ENCODE results near the gene ACR. TPM values are rescaled to one million over a fixed set of nuclear protein-coding genes. Genes with fewer than 3 reads are reported as not detected.

Gene ACR
- total RNA-seq, 1 donor from 2014 or later: 2.8 TPM

DNA sequence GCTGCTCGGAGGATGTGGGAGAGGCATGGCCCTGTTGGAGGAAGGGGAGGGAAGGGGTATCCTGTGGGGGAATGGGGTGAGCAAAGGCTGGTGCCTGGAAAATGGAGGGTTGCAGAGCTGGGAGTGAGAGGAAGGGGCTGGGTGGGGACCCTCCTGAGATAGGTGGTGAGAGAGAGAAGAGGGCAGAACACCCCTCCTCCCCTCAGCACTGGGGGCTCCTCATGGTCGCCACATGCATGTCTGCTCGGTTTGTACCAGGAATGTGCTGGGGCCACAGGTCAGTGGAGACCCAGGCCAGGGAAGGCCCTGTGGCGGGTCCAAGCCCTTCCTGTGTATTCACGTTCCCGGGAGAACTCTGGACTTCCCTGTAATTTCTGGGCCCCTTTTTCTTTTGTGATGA is 27.8 kb upstream of the ACR start:
- TF ChIP-seq, protein P1, sequence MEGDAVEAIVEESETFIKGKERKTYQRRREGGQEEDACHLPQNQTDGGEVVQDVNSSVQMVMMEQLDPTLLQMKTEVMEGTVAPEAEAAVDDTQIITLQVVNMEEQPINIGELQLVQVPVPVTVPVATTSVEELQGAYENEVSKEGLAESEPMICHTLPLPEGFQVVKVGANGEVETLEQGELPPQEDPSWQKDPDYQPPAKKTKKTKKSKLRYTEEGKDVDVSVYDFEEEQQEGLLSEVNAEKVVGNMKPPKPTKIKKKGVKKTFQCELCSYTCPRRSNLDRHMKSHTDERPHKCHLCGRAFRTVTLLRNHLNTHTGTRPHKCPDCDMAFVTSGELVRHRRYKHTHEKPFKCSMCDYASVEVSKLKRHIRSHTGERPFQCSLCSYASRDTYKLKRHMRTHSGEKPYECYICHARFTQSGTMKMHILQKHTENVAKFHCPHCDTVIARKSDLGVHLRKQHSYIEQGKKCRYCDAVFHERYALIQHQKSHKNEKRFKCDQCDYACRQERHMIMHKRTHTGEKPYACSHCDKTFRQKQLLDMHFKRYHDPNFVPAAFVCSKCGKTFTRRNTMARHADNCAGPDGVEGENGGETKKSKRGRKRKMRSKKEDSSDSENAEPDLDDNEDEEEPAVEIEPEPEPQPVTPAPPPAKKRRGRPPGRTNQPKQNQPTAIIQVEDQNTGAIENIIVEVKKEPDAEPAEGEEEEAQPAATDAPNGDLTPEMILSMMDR (IDR thresholded peaks at IDR 0.05; ENCODE audit: unreplicated experiment): no peak
- Mint-ChIP-seq H3K27ac (ENCODE audit: unreplicated experiment) (peak overlapping the region; percentile 90), H3K27me3 (ENCODE audit: unreplicated experiment) (peaks cover 55% of the 10 kb centered on the region), H3K36me3 (ENCODE audit: low read depth, unreplicated experiment) (peaks cover 60% of the 10 kb centered on the region), H3K9me3 (ENCODE audit: unreplicated experiment) (no peaks in the 10 kb centered on the region), H3K4me3 (ENCODE audit: unreplicated experiment) (no peak overlapping the region), H3K4me1 (ENCODE audit: unreplicated experiment) (peaks cover 18% of the 10 kb centered on the region)
- DNase-seq (ENCODE audit: low spot score): no peak

DNA sequence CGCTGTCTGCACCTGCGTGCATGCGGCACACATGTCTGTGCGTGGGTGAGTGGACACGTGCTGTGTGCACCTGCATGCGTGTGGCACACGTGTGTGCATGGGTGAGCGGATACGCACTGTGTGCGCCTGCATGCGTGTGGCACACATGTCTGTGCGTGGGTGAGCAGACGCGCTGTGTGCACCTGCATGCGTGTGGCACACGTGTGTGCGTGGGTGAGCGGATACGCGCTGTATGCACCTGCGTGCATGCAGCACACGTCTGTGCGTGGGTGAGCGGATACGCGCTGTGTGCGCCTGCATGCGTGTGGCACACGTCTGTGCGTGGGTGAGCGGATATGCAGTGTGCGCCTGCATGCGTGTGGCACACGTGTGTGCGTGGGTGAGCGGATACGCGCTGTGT is 27.1 kb upstream of the ACR start:
- Mint-ChIP-seq H3K36me3 (ENCODE audit: low read depth, unreplicated experiment) (peaks cover 59% of the 10 kb centered on the region), H3K27ac (ENCODE audit: unreplicated experiment) (peak overlapping the region; percentile 90), H3K4me3 (ENCODE audit: unreplicated experiment) (peak overlapping the region; percentile 87)

DNA sequence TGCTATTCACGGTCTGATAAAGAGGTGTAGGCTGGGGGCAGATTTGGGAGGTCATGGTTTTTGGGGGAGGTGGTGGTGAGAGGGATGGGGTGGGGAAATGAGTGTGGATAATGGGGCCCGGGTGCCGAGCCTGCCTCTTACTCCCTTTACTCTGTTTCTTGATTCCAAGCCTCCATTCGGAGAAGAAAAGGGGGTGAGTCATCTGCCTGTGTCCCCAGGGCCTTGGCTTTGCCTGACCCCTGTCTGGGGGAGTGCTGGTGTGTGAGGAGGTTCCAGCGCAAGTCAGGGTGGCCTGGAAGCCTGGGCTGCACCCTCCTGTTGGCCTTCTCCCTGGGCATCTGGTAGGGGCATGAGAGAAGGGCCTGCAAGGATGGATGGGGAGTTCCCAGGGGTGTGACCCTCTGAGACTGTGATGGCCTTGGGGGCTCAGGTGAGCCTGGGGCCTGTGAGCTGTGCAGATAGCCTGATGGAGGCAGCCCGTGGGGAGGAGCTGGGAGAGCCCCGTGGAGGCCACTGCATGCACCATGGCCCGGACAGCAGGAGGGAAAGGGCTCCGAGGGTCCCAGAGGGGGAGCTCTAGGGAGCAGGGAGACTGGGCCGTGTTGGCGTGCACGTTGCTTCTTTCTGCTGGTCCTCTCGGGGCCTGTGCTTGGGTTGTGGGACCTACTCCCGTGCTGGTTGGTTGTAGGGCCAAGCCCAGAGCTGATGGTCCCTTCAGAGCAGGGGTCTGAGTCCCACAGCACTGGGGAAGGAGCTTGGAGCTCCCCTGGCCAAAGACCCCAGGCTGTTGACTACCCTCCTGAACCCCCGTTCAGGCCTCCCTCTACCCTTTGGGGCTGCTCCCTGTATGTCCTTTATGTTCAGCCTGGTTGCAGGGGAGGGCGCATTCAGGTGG is 26.3 kb upstream of the ACR start:
- no peak overlapping the region for H3K27ac Mint-ChIP-seq (ENCODE audit: unreplicated experiment)

More for the DNA sequence above, 27.1 kb upstream of the ACR start:
- H3K4me1 Mint-ChIP-seq (ENCODE audit: unreplicated experiment): peaks cover 18% of the 10 kb centered on the region
- no peaks in the 10 kb centered on the region for H3K9me3 Mint-ChIP-seq (ENCODE audit: unreplicated experiment)
- TF ChIP-seq, protein P1 (IDR thresholded peaks at IDR 0.05; ENCODE audit: unreplicated experiment): no peak
- peaks cover 56% of the 10 kb centered on the region for H3K27me3 Mint-ChIP-seq (ENCODE audit: unreplicated experiment)
- no peak for DNase-seq (ENCODE audit: low spot score)

DNA sequence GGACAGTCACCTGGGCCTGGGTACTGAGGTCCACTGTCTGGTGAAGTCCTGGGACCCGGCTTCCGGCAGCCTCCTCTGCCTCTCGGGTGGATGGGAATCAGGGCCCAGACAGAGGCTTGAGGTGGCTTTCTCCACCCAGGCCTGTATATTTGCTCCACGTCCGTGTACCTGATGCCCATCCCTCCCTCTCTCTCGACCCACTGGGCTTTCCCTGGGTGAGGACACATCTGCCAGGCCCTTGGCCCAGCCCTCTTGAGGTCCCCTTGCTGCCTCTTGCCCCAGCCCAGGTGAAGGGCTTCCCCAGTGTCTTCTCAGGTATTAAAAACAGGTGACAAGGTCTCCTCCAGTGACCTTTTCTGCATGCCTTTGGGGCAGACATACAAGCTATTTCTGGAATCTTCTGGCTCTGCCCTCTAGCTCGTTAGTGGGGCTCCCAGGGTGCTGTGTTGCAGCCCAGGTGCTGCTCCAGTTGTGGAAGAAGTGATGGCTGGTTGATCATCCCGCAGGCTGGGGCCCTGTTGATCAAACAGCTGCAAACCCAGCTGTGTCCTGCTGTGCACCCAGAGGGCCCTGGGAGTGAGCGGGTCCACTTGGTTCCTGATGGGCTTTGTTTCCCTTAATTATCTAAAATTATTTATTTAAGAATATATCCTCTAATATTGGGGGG is 25.5 kb upstream of the ACR start:
- Mint-ChIP-seq H3K27ac (ENCODE audit: unreplicated experiment) (no peak overlapping the region), H3K27me3 (ENCODE audit: unreplicated experiment) (peaks cover 60% of the 10 kb centered on the region), H3K36me3 (ENCODE audit: low read depth, unreplicated experiment) (peaks cover 64% of the 10 kb centered on the region), H3K4me1 (ENCODE audit: unreplicated experiment) (peaks cover 31% of the 10 kb centered on the region), H3K9me3 (ENCODE audit: unreplicated experiment) (no peaks in the 10 kb centered on the region), H3K4me3 (ENCODE audit: unreplicated experiment) (no peak overlapping the region)
- TF ChIP-seq, protein P1 (IDR thresholded peaks at IDR 0.05; ENCODE audit: unreplicated experiment): no peak
- DNase-seq (ENCODE audit: low spot score): no peak

More for the DNA sequence above, 26.3 kb upstream of the ACR start:
- peaks cover 56% of the 10 kb centered on the region for H3K27me3 Mint-ChIP-seq (ENCODE audit: unreplicated experiment)
- H3K9me3 Mint-ChIP-seq (ENCODE audit: unreplicated experiment): no peaks in the 10 kb centered on the region
- H3K4me3 Mint-ChIP-seq (ENCODE audit: unreplicated experiment): peak overlapping the region; percentile 87
- H3K36me3 Mint-ChIP-seq (ENCODE audit: low read depth, unreplicated experiment): peaks cover 60% of the 10 kb centered on the region
- TF ChIP-seq, protein P1 (IDR thresholded peaks at IDR 0.05; ENCODE audit: unreplicated experiment): no peak
- no peak for DNase-seq (ENCODE audit: low spot score)
- H3K4me1 Mint-ChIP-seq (ENCODE audit: unreplicated experiment): peaks cover 24% of the 10 kb centered on the region

DNA sequence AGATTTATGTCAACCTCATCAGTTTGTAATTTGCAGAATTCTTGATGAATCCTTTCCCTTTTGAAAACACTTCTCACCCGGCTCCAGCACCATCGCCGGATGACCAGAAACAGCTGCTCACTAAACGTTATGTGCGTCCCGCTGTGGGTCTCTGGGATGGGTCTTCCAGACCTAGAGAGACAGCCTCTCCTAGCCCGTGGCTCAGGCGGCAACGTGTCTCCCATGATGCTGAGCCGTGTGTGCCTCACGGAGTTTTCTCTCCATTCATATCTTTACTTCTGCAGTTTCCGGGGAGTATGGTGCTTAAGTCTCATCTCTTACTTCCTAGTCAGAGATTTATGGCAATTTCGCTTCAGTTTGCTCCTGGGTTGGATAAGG is 25.0 kb upstream of the ACR start:
- Mint-ChIP-seq H3K27ac (ENCODE audit: unreplicated experiment) (peak overlapping the region; percentile 67), H3K27me3 (ENCODE audit: unreplicated experiment) (peaks cover 63% of the 10 kb centered on the region), H3K4me3 (ENCODE audit: unreplicated experiment) (peak overlapping the region; percentile 63), H3K36me3 (ENCODE audit: low read depth, unreplicated experiment) (peaks cover 66% of the 10 kb centered on the region), H3K4me1 (ENCODE audit: unreplicated experiment) (peaks cover 36% of the 10 kb centered on the region), H3K9me3 (ENCODE audit: unreplicated experiment) (no peaks in the 10 kb centered on the region)
- TF ChIP-seq, protein P1 (IDR thresholded peaks at IDR 0.05; ENCODE audit: unreplicated experiment): no peak
- no peak for DNase-seq (ENCODE audit: low spot score)

Data from endothelial cell (in vitro differentiated cells).